GM13977 (cell line): Measurements from ENCODE around the gene LGR4.

ENCODE experiments used
- DNase-seq: peaks from one replicate; pipeline ENCODE4 v3.0.0; 2012; ENCODE audit warnings: low spot score
- CTCF ChIP-seq: IDR thresholded peaks from 2 replicates; pipeline ENCODE4 v1.5.1; 2012; ENCODE audit warnings: mild to moderate bottlenecking, control low read depth; ENCODE audit not compliant: insufficient read depth; ENCODE audit errors: extremely low read depth, missing control alignments
- in situ Hi-C: fragments of 300-500 bp; cut with MboI; formaldehyde crosslinking; loops from one replicate; pipeline ENCODE4 v1.12.0; 2022; ENCODE audit warnings: low sequenced_read_pairs, low pct_unique_long_range_greater_than_20kb, mixed read lengths, inconsistent platforms; ENCODE audit not compliant: unreplicated experiment

LGR4 gene

GRCh38 chr11:27404427-27404826 is 68.2 kb downstream of the LGR4 start:
- in situ Hi-C loops, result no loop called here
- no peak for TF ChIP-seq CTCF
- no peak for DNase-seq

GRCh38 chr11:27403195-27403594 is 69.4 kb downstream of the LGR4 start:
- TF ChIP-seq CTCF, result no peak
- in situ Hi-C loops, result no loop called here
- no peak for DNase-seq

DNA sequence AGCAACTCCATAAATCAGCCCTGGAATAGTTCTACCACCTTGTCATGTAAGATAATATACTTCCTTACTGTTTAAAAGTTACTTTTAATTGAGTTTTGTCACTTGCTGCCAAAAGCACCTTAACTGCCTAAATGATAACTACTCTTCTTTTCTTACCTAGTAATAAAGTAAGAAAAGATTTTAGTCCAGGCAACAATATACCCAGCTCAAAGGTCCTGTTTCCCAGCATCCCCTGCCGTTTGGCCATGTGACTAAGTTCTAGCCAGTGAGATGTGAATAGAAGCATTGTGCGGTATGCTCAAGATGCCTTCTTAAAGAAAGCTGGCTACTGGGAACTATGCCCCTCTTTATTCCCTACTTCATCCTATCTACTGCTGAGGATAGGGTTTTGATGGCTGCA is 70.1 kb downstream of the LGR4 start:
- DNase-seq, result no peak
- in situ Hi-C loops, result no loop called here
- TF ChIP-seq CTCF, result no peak

DNA sequence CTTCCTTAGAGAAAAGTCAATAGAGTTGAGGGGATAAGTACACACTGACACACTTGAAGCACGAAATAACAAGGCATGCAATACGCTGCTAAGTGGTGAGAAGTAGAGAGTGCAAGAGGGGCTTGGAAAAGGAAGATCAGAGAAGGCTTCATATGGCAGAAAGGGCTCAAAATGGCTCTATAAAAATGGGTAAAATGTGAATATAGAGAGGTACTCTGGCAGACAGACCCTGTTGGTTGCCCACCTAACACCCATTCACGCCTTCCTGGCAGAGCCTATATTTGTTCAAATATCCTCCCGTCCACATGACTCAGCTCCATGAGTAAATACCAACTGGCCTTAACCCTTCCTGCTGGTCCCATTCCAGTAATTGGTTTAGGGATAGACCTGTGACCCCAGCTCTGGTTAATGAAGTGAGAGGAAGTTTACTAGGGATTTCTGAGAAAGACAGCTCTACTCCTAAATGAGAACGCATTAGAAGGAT is 70.7 kb downstream of the LGR4 start:
- TF ChIP-seq CTCF, result no peak
- in situ Hi-C loops, result no loop called here
- no peak for DNase-seq

- DNase-seq, result no peak
- in situ Hi-C loops, result no loop called here
- TF ChIP-seq CTCF, result no peak
Observed at GRCh38 chr11:27401280-27401832, 71.2 kb downstream of the LGR4 start.

- no peak for TF ChIP-seq CTCF
- no peak for DNase-seq
- in situ Hi-C loops, result no loop called here
Observed at GRCh38 chr11:27398400-27398770, 74.2 kb downstream of the LGR4 start.
